ENCODE results near the gene NAGPA.
A peak's percentile ranks its signal among the peaks of the same experiment; 100 is the strongest.
"Not testable (repeated sequence)": the region's sequence is repeated elsewhere in the genome, so short reads cannot be mapped to it uniquely, and the experiment has no call there.

Gene NAGPA

GRCh38 chr16:5060073-5060641 is 26.4 kb upstream of the NAGPA start:
- no peak for DNase-seq

GRCh38 chr16:5059386-5060072 is 25.8 kb upstream of the NAGPA start:
- no peak for DNase-seq

GRCh38 chr16:5058476-5058875 is 24.7 kb upstream of the NAGPA start:
- peak; percentile 45 for DNase-seq

DNA sequence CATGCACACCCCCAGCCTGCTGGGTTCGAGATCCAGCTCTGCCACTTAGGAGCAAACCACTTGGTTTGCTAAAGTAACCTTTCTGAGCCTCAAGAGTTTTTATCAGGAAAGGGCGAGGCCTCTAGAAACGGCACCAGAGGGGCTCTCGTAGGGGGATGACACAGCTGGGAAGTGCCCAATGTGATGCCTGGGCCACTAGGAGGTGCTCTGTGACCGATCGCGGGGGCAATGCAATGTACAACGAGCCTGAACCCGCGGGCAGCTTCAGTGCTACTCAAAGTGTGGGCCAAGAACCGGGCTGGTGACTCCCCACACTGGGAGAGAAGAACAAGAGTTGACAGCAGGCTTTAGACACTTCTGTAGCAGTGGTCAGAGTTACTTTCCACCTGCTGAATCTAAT is 22.6 kb upstream of the NAGPA start:
- peak; percentile 75 for DNase-seq

DNA sequence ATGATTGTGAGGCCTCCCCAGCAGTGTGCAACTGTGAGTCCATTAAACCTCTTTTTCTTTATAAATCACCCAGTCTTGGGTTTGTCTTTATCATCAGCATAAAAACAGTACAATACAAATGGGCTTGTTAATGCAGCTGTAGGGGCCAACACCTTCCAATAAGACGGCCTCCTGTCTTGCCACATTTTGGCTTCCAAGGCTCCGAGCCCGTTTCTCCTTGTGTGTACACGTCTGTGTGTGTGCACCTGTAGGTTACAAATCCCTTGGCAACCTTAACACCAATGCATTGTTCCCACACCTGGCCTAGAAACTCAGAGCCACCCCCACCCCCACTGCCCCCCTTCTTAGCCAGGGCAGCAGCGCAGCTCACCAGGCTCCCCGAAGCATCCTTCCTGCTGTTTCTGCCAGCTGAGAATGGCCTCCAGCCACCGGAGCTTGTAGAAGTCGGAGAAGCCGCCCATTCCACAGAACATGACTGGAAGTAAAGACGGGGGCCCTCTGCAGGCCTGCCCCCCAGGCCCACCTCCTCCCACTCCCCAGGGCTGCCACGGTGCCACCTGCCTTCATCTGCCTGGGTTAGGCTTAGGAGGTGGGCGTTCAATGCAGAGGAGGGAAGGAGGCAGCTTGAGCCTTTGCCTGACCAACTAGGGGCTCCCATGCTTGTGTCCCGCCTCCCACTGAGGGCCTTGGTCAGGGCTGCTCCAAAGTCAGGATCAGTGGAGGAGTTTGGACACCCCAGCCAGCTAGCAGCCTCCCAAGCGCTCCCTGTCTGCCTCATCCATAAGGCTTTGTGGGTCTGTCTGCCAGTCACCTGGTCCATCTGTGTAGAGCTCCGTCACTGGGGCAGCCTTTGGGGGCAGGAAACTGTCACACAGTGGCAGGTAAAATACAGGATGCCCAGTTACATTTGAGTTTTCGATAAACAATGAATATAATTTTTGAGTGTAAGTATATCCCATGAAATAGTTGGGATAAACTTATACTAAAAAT is 21.4 kb upstream of the NAGPA start:
- no peak for DNase-seq

DNA sequence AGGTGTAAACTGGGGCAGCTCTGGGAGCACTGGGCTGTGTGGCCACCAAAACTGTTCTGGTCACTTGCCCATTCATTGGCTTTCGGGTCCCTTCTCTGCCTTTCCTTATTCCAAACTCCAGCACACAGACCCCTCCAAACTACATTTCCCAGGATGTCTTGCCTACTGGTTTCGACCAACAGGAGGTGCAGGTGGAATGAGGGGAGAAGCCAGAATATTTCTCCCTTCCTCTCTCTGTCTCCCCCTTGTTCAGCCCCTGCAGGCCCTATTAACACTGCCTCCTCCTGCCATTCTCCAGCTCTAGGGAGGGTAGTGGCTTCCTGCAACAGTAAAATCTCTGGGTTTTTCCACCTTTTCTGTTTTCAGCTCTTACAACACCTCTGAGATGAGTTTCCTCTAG is 13.2 kb upstream of the NAGPA start:
- DNase-seq, result no peak

GRCh38 chr16:5045499-5046115 is 11.9 kb upstream of the NAGPA start:
- DNase-seq, result no peak

DNA sequence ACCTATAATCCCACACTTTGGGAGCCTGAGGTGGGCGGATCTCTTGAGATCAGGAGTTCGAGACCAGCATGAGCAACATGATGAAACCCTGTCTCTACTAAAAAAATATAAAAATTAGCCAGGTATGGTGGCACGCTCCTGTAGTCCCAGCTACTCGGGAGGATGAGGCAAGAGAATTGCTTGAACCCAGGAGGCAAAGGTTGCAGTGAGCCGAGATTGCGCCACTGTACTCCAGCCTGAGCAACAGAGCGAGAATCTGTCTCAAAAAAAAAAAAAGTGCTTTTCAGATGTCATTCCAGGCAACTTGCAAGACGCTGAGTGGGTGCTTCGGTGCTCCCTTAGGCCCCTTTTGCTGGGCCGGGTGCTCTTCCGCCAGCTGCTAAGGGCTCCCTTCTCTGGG is 10.8 kb upstream of the NAGPA start:
- not testable (repeated sequence) for DNase-seq

GRCh38 chr16:5044011-5044540 is 10.3 kb upstream of the NAGPA start:
- DNase-seq, result no peak

GRCh38 chr16:5042574-5043171 is 8.9 kb upstream of the NAGPA start:
- peak; percentile 55 for DNase-seq

DNA sequence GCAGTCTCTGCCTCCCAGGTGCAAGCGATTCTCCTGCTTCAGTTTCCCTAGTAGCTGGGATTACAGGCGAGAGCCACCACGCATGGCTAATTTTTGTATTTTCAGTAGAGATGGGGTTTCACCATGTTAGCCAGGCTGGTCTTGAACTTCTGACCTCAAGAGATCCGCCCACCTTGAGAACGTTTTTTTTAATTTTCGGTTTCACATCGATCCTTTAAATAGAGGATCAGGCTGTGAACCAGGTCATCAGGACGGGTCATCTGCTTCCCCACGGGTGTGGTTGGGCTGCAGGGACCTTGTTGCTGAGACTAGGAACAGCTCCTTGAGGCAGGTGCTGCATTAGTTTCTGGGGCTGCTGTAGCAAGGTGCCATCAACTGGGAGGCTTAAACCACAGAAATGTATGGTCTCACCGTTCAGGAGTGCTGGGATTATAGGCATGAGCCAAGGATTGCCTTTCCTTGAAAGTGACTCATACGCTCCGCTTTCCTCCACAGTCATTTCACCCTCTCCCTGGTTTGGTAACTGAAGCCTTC is 7.9 kb upstream of the NAGPA start:
- DNase-seq, result no peak

GRCh38 chr16:5040451-5040850 is 6.7 kb upstream of the NAGPA start:
- DNase-seq, result no peak

GRCh38 chr16:5036228-5037156 is 2.8 kb upstream of the NAGPA start:
- peak; percentile 23 for DNase-seq

DNA sequence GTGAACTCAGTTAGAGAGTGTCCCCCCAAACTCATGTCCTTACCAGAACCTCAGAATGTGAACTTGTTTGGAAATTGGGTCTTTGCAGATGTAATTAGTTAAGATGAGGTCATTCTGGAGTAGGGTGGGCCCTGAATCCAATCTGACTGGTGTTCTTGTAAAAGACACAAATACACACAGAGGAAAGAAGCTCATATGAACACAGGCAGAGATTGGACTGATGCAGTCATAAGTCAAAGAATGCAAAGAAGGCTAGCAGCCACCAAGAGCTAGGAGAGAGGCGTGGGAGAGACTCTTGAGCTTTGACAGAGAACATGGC is 2.1 kb upstream of the NAGPA start:
- no peak for DNase-seq

GRCh38 chr16:5034167-5034523 is 410 bp upstream of the NAGPA start:
- DNase-seq, result no peak

DNA sequence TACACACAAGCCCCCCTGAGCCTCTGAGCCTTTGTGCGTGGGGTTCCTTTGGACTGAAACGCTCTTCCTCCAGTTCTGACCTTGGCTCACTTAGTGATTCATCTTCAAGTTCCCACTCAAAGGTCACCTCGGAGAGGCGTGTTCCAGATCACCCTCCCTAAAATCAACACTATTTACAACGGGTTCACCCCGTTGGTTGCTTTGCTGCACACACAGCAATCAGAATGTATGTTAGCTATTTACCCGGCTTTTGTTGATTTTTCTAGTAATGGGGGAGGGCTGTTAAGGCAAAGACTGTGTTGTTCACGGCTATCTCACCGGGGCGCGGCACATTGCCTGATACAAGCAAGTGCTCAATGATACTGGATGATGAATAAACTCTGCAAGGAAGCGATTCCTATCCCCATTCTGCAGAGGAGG is 977 bp downstream of the NAGPA start:
- no peak for DNase-seq

GRCh38 chr16:5031601-5032000 is 2.1 kb downstream of the NAGPA start:
- no peak for DNase-seq

DNA sequence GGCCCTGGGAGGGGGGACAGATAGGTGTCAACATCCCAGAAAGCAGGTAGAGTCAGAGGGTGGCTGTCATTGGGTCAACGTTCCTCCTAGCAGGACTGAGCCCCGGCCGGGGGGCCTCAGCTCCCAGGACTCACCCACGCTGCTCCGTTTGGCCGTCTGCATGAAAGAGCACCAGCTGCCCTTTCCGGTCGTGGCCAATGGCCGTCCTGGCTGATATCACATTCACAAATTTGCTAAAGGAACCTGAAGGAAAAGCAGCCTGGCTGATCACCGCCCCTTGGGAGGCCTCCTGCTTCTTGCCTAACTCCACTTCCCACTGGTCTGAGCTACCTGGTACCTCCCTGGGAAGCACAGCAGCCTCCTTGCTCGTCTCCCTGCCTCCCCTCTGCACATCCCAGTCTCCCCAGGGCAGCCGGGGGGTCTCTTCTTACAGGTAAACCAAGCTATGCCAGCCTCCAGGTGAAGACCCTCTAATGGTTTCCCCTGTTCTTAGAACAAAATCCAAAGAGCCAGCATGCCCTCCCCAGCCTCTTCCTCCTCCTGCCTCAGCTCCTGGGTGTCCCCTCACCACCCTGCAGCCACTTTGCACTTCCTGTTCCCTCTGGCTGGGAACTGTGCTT is 3.4 kb downstream of the NAGPA start:
- DNase-seq, result no peak

DNA sequence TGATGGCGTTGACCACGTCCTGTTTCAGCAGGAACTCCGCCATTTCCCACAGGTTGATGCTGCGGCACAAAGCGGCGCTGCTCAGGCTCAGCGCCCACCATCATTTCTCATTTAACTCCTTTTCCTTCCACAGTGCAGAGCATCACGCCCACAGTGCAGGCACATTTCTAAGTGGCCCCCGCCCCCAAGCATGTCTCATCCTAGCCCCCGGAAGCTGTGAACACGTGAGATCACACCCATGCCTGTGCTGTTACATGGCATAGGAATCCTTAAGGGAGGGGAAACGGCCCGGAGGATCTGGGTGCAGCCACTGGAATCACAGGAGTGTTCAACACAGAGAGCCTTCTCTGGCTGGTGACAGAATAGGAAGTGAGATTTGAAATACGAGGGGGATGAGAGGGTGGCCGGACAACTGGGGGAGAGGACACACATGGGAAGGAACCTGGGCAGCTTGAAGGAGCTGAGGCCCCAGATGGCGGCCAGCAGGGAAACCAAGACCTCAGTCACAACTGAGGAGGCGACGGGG is 4.7 kb downstream of the NAGPA start:
- DNase-seq, result no peak

DNA sequence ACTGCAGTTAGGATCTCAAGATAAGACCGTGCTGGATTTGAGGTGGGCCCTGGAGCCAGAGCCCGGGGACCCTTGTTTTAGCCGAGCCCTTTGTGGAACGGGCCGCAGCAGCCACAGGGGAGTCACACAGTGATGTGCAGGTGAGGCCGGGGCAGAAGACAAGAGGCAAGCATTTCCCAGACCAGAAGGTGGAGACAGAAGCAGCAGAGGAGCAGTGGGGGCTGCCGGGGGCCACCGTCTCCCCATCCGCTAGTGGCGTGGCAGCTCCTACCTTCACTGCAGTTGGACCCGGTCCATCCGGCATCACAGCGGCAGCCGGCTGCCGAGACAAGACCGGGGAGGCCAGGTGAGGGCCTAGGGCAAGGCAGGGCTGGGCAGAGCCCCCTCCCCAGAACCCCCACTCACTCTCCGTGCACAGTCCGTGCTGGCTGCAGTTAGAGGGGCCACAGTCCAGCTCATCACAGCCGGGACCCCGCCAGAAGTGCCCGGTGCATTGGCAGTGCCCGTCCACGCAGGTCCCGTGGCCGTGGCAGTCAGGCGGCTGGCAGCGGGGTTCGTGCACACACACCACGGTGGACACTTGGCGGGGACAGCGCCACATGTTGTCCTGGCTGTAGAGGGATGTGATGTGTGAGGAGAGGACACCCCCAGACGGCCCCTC is 6.0 kb downstream of the NAGPA start:
- no peak for DNase-seq

Data from NCI-H82 (cell line).